Measurements from ENCODE around the gene DDX49.
"Not testable (repeated sequence)": the region's sequence is repeated elsewhere in the genome, so short reads cannot be mapped to it uniquely, and the experiment has no call there.

DDX49 gene

DNA sequence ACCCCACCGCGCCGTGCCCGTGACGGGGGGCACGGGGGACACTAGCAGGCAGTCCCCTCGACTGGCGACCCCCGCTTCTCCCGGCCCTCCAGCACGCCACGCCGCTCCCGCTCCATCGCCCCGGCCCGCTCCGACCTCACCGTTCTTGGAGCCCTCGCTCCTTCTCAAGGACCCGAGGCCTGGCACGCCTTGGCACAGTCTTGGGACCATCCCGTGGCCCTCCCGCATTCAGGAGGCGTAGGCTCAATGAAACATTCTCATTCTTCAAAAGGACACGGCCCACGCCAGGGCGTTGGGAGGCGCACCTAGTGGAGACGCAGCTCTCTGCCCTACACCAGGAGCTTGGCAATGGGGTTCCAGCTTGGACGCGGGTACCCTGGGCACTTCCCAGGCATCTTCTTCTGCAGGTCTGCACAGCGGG is 23.1 kb upstream of the DDX49 start:
- DNase-seq: no peak

DNA sequence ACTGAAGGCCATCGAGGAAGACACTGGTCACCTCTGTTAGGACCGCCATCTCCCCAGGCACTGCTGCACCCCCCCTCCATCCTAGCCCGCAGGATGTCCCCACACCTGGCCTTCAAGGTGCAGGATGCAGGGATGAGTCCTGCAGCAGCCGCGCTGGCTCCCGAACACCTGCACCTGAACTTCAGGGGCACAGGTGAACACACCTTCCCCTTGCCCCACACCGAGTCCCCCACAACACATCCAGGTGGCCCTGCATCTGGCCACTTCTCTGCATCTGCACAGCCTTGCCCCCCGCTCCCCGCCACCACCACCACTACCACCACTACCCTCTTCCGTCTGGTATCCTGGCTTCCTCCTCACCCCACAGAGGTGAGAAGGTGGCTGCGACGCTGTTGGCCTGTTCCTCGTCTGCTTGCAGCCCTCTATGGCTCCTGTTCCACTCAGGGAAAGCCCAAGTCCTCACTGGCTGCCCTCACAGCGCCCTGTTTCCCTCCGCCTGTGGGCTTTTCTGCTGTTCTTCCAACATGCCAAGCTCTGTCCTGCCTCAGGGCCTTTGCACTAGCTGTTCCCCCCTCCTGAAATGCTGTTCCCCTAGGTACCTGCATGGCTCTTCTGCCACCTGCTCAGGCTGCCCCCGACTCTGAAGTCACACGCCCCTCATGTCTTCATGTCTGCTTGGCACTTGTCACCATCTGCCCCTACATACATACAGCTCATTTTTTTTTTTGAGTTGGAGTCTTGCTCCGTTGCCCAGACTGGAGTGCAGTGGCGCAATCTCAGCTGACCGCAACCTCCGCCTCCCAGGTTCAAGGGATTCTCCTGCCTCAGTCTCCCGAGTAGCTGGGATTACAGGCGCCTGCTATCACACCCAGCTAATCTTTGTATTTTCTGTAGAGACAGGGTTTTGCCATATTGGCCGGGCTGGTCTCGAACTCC is 22.2 kb upstream of the DDX49 start:
- no peak for DNase-seq

GRCh38 chr19:18898081-18898606 is 21.4 kb upstream of the DDX49 start:
- DNase-seq: no peak

DNA sequence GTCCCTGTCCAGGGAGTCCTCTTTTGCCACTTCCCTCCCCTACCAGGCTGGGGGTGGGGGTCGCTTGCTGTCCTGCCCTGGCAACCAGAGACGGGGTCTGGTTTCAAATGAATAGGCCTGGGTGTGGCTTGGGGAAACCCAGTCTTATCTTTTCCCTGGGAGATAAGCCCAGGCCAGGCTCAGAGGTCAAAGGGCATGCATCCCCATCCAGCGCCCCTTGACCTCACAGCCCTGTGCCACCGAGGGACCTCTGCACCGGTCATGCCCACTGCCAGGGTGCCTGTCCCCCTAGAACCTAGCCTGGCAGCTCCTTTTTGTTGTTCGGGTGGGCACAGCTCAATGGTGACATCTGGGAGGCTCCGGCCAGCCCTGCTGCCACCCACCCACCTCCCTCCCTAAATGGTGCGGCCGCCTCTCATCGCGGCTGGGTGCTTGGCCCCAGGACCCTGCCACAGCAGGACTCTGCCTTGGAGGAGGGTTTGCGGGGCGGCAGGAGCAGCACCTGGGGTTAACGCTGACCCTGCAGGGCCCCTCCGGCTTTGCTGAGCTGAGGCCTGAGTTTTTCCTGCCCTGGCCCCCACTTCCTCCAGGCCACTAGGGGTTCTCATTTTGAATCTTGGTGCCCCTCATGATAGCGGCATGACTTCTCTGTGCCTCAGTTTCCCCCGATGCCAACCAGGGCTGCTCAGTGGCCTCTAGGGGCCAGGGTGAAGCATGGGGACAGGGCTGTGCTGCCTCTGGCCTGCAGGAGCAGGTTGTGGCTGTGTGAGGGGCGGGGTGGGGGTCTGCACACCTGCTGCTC is 20.7 kb upstream of the DDX49 start:
- DNase-seq: no peak

DNA sequence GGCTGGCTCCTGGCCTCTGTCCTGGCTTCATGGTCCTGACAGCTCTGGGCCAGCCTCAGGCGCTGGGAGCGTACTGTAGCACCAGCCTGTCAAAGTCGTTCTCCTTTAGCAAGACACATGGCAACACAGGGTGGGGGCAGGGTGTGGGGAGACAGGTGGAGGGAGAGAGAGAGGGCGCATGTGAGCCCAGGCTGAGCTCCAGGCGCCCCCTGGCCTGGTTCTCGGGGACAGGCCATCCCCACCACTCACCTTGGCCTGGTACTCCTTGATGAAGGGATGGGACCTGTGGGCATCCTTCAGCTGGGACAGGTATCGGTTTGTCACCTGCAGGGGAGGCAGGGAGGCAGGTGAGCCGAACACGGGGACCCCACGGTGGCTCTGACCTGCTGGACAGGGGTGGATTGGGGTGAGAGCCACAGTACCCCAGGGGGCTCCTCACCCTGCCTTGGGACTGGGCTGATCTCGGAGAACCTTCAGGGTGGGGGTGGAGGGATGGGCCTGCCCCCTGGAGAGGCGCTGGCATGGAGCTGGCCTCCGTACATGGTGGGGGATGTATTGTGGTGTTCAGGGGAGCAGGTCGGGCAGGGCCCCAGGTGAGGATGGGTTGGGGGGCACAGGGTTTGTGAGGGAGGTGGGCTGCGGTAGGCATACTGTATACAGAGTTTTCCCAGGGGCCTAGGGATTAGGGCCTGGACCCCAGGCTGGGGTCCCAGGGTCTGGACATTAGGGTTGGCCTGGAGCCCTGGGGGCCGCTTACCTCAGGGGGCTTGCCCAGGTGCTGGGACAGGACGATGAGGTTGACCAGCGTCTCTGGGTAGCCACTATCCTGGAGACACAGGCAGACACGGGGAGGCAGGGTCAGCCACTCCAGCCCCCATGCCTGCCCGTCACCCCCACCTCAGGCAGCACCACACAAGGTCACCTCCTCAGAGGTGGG is 19.6 kb upstream of the DDX49 start:
- no peak for DNase-seq

DNA sequence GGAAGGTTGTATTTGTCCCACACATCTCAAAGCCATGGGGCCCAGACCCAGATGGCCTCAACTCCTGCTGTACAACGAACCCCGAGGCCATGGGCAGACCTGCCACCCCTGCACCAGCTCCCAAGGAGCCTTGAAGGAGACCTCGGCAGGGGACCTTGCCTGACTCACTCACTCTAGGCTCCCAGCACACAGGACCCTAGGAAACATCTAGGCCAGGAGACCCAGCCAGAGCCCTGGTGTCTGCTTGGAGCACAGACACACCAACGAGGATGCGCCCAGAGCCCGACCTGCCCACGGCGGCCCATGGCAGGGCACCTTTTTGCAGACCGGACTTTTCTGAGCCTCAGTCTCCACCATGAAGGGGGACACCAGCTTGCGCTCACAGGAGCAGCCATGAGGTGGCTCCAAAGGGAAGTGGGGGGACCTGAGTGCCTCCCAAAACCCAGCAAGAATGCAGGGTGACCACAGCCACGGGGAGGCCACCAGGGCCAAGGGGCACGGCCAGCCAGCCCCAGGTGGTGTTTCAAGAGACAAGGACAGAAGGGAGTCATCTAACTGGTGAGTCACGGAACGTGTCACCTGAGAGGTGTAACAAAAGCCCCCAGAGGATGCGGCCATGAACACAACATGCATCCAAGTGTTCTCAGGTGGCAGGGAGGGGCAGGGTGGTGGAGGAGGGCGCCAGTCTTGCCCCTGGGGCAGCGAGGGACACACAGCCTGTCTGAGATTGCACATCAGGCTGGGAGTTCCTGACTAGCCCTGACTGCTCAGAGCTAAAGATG is 18.6 kb upstream of the DDX49 start:
- DNase-seq: no peak

GRCh38 chr19:18901491-18901890 is 18.0 kb upstream of the DDX49 start:
- no peak for DNase-seq

DNA sequence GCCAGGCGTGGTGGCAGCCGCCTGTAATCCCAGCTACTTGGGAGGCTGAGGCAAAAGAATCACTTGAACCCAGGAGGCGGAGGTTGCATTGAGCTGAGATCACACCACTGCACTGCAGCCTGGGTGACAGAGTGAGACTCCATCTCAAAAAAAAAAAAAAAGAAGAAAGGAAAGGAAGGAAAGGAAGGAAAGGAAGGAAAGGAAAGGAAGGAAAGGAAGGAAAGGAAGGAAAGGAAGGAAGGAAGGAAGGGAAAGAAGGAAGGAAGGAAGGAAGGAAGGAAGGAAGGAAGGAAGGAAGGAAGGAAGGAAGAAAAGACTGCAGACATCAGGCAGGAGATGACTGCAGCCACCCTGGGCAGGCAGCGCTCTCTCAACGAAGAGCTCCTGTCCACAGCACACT is 17.0 kb upstream of the DDX49 start:
- not testable (repeated sequence) for DNase-seq

- DNase-seq: no peak
These were observed 16.1 kb upstream of the DDX49 start for GRCh38 chr19:18903156-18904037.

GRCh38 chr19:18904334-18905057 is 15.0 kb upstream of the DDX49 start:
- DNase-seq: no peak

DNA sequence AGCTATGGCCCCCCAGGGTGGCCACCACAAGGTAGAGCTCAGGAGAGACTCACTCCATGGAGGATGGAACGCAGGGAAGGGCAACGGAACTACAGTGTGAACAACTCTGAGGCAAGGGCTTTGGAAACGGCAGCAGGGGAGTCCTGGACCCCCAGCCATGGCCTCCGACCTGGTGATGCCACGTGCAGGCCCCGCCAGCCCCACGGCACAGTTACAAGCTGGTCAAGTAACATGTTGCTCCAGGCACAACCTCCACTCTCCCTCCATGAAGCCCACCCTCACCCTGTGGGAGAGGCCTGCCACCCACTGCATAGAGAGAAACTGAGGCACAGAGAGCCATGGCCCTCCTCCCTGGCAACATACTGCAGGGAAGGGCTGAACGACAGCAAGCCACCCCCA is 14.5 kb upstream of the DDX49 start:
- DNase-seq: no peak

- no peak for DNase-seq
These were observed 13.8 kb upstream of the DDX49 start for GRCh38 chr19:18905513-18906236.

DNA sequence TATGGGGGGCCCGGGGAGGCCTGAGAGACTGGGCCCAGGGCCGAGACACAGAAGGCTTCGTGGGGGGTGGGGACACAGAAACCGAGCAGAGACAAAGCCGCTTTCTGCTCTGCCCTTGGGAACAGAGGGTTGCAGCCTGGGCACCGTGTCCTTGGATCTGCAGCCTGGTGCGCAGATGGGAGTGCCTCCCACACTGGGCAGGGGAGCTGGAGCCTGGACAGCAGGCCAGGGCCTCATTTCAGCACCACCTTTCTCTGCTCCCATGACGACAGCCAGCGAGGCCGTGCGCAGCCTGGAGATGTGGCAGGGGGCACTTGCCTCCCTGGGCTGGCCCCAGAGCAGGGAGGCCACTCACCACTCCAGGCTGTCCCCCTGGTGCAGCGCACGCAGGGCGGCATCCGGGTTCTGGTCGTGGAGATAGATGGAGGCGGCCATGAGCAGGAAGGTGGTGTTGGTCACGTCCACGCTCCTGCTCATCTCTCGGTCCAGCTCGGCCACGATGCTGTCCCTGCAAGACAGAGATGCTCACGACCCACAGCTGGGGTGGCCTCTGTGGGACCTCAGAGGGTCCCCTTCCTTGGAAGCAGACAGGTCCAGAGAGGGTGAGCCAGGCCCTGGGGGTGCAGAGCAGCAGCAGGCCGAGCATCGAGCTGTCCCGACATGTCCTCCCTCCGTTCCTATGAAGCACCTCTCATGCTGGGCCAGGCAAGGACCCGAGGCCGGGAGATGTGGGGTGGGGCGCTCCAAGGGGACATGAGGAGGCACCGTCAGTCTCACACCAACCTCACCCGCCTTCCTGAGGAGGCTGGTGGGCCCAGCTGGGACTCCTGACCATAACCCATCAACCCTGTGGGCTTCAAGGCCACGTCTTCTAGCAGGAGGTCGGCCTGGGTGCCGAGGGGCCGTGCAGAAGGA is 12.7 kb upstream of the DDX49 start:
- DNase-seq: no peak

DNA sequence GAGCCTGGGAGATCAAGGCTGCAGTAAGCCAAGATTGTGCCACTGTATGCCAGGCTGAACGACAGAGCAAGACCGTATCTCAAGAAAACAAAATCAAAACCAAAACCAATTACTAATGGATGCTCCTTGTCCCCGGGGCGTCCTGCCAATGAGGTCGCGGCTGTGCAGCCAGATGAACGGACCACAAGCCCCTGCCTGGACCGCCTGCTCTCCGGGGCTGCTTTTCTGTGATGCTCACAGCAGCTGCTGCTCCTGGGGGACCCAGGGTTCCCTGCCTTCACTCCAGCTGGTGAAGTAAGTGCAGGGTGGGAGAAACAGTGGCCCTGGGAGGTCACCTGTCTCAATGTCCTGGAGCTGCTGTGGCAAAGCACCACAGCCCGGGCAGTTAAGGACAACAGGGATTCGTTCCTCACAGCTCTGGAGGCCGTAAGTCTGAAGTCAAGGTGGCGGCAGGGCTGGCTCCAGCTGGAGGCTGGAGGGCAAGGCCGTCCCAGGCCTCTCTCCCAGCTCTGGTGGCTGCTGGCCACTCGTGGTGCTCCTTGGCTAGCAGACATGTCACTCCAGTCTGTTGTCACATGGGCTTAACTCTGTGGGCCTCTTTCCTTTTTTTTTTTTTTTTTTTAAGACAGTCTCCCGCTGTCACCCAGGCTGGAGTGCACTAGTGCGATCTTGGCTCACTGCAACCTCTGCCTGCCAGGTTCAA is 10.4 kb upstream of the DDX49 start:
- no peak for DNase-seq

GRCh38 chr19:18910010-18910409 is 9.5 kb upstream of the DDX49 start:
- DNase-seq: no peak

DNA sequence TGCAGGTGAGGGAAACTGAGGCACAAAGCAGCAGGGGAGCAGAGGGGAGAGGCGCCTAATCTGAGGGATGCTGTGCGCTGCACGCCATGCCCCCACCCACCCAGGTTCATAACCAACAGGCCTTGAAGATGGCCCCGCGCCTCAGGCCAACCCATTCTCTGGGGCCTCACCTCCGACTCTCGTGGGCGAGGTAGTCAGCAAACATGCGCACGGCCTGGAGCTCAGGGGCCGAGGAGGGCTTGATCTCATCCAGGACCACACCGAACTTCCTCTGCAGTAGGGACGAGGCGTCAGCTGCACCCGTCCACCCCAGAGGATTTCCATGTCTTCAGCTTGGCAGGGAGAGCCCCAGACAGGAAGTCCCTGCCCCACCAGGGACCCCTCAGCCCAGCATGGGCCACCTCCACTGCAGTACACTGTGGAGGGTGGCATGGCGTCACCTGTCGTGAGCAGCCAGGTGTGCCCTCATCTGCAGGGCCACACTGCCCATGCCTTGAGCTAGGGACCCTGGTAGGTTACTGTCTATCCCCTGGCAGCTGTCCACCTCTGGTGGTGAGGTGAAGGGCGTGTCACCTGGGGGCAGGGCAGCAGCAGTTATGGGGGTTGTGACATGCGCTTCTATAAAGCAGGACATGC is 8.6 kb upstream of the DDX49 start:
- DNase-seq: no peak

DNA sequence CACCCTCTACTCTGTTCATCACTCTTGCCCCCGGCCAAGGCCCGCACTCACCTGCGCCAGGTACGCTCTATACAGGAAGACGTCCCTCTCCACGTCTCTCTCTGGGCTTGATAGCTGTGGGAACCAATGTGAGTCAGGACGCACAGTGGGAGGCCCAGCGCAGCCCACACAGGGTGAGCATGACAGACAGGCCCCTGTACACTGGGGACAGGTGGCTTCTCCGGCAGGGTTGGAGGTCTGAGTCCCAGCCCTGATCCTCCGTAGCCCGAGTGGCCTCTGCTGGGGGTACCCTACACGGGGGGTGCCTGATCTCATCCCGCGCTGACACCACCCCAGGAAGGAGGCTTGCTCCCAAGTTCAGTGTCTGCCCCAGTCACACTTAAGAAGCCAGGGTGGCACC is 6.6 kb upstream of the DDX49 start:
- no peak for DNase-seq

Measured in NCI-H2029 (cell line).